PFSK-1 (cell line): ENCODE data around the gene R3HCC1L.

ENCODE experiments used
- FOXP2 ChIP-seq: optimal IDR thresholded peaks from 2 replicates; pipeline ENCODE3; 2011; ENCODE audit warnings: borderline replicate concordance, control low read depth, inconsistent platforms; ENCODE audit not compliant: insufficient read depth; ENCODE audit errors: extremely low read length, extremely low read depth
- POLR2AphosphoS5 ChIP-seq: IDR thresholded peaks from 2 replicates; pipeline ENCODE4 v1.6.1; 2012; ENCODE audit warnings: low read depth, mild to moderate bottlenecking, control low read depth, low read length, moderate library complexity
- SIN3A ChIP-seq: IDR thresholded peaks from 2 replicates; pipeline ENCODE4 v1.6.1; 2012; ENCODE audit warnings: mild to moderate bottlenecking, low read length, moderate library complexity, borderline replicate concordance; ENCODE audit not compliant: insufficient read depth
- TAF1 ChIP-seq: IDR thresholded peaks from 2 replicates; pipeline ENCODE4 v1.6.1; 2012; ENCODE audit warnings: low read length, control low read depth, borderline replicate concordance; ENCODE audit not compliant: insufficient read depth
- TF ChIP-seq, protein P1 (sequence below), 2 experiments: IDR thresholded peaks; 2 replicates each; pipeline versions ENCODE4 v1.6.1 to v1.8.0; 2011 to 2012; ENCODE audit warnings: low read depth in 2 of 2, low read length in 2 of 2, control low read depth in 1 of 2, inconsistent platforms in 1 of 2, mild to moderate bottlenecking in 1 of 2, moderate library complexity in 1 of 2; ENCODE audit not compliant: insufficient read depth in 1 of 2

R3HCC1L gene

DNA sequence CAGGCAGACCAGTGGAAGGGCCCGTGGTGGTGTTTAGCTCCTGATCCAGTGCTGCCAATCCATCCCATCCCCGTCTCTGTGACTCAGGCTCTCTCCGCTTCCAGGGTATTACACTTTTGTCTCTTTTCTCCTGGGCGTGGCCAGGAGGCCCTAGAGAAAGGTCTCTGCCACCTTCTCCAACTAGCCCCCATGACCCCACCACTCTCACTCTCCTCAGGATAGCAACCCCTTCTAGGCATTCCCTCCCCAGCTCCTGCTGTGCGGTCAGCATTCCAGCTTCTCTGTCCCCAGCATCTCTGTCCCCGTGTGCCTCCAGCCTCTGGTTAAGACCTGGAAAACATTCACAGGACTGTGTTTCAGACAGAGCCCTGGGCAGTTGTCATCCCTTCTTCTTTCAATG is 36.2 kb upstream of the R3HCC1L start:
- no peak for TF ChIP-seq SIN3A
- no peak for TF ChIP-seq TAF1
- TF ChIP-seq, protein P1, sequence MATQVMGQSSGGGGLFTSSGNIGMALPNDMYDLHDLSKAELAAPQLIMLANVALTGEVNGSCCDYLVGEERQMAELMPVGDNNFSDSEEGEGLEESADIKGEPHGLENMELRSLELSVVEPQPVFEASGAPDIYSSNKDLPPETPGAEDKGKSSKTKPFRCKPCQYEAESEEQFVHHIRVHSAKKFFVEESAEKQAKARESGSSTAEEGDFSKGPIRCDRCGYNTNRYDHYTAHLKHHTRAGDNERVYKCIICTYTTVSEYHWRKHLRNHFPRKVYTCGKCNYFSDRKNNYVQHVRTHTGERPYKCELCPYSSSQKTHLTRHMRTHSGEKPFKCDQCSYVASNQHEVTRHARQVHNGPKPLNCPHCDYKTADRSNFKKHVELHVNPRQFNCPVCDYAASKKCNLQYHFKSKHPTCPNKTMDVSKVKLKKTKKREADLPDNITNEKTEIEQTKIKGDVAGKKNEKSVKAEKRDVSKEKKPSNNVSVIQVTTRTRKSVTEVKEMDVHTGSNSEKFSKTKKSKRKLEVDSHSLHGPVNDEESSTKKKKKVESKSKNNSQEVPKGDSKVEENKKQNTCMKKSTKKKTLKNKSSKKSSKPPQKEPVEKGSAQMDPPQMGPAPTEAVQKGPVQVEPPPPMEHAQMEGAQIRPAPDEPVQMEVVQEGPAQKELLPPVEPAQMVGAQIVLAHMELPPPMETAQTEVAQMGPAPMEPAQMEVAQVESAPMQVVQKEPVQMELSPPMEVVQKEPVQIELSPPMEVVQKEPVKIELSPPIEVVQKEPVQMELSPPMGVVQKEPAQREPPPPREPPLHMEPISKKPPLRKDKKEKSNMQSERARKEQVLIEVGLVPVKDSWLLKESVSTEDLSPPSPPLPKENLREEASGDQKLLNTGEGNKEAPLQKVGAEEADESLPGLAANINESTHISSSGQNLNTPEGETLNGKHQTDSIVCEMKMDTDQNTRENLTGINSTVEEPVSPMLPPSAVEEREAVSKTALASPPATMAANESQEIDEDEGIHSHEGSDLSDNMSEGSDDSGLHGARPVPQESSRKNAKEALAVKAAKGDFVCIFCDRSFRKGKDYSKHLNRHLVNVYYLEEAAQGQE (IDR thresholded peaks at IDR 0.05; ENCODE audit: insufficient read depth in 1 of 2, low read depth in 2 of 2, low read length in 2 of 2) = no peak
- TF ChIP-seq POLR2AphosphoS5 = no peak
- no peak for TF ChIP-seq FOXP2

GRCh38 chr10:98100476-98100875 is 34.0 kb upstream of the R3HCC1L start:
- TF ChIP-seq FOXP2 (no peak), SIN3A (no peak), POLR2AphosphoS5 (no peak), TAF1 (no peak)
- TF ChIP-seq, protein P1 (IDR thresholded peaks at IDR 0.05; ENCODE audit: insufficient read depth in 1 of 2, low read depth in 2 of 2, low read length in 2 of 2) = no peak

DNA sequence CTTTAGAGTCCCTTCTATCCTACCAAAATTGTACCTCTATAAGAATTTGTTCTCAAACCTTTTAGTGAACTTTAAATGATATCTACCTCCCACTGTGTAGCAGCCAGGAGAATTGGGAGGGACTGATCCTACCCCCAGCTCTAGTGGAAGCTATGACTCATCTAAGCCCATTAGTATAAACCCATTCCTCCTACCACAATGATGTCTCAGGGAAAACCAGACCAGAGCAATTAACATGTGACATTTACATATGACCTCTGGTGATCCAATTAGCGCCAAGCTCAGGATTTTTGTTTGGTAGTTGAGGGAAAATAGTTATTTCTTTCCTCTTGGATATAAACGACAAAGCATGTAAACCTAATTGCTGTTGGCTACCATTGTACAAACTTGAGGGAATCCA is 33.1 kb upstream of the R3HCC1L start:
- no peak for TF ChIP-seq FOXP2
- TF ChIP-seq SIN3A = no peak
- TF ChIP-seq TAF1 = no peak
- TF ChIP-seq, protein P1 (IDR thresholded peaks at IDR 0.05; ENCODE audit: insufficient read depth in 1 of 2, low read depth in 2 of 2, low read length in 2 of 2) = no peak
- TF ChIP-seq POLR2AphosphoS5 = no peak

- TF ChIP-seq SIN3A (no peak), TAF1 (no peak), POLR2AphosphoS5 (no peak), FOXP2 (no peak)
- TF ChIP-seq, protein P1 (IDR thresholded peaks at IDR 0.05; ENCODE audit: insufficient read depth in 1 of 2, low read depth in 2 of 2, low read length in 2 of 2) = no peak
These were observed 30.3 kb upstream of the R3HCC1L start for GRCh38 chr10:98104125-98104524.

GRCh38 chr10:98106531-98106930 is 27.9 kb upstream of the R3HCC1L start:
- TF ChIP-seq SIN3A = no peak
- TF ChIP-seq FOXP2 = no peak
